Epithelial cell of proximal tubule (primary cell): Measurements from ENCODE around the gene MRAP2. TPM values are rescaled to one million over a fixed set of nuclear protein-coding genes. Genes with fewer than 3 reads are reported as not detected.

Experiments used
- DNase-seq: peaks from one replicate; pipeline ENCODE4 v3.0.0-alpha.2; 2011; ENCODE audit warnings: low read depth
- H3K4me3 ChIP-seq: 2 replicates; pipeline ENCODE4 v1.5.1; 2011; ENCODE audit warnings: low read depth, mild to moderate bottlenecking, low read length
- total RNA-seq: library from RNA; depleted of rRNA; stranded (reverse); fragments of >200 nt; gene quantifications from 2 replicates; pipeline ENCODE4 v1.2.3, GENCODE V29; 2015
- TF ChIP-seq, protein P1 (sequence below): conservative IDR thresholded peaks from 2 replicates; pipeline ENCODE4 v1.5.1; 2012; ENCODE audit warnings: low read depth, mild to moderate bottlenecking, low read length

MRAP2 gene
- total RNA-seq, 1 donor from 2014 or later, result 0.17 TPM

DNA sequence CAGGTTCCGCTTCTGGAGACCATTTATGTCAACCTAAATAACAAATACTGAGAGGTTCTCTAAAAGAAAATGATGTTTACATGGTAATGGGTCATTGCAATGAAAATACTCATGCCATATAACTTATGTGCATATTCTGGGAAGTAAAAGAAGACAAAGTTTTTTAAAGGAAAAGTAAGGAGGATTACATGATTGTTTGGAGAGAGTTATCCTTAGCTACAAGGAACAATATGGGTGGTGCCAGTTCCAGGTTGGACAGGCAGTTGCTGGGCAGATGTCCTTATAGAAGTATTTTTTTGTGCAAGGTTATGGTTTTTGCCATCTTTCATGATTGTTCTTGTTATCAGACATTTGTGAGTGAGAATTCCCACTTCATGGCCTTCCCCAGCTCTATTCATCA, 52.5 kb downstream of the MRAP2 start:
- TF ChIP-seq, protein P1, sequence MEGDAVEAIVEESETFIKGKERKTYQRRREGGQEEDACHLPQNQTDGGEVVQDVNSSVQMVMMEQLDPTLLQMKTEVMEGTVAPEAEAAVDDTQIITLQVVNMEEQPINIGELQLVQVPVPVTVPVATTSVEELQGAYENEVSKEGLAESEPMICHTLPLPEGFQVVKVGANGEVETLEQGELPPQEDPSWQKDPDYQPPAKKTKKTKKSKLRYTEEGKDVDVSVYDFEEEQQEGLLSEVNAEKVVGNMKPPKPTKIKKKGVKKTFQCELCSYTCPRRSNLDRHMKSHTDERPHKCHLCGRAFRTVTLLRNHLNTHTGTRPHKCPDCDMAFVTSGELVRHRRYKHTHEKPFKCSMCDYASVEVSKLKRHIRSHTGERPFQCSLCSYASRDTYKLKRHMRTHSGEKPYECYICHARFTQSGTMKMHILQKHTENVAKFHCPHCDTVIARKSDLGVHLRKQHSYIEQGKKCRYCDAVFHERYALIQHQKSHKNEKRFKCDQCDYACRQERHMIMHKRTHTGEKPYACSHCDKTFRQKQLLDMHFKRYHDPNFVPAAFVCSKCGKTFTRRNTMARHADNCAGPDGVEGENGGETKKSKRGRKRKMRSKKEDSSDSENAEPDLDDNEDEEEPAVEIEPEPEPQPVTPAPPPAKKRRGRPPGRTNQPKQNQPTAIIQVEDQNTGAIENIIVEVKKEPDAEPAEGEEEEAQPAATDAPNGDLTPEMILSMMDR, result no peak
- no peak overlapping the region for H3K4me3 ChIP-seq
- no peak for DNase-seq

- no peak for DNase-seq
- TF ChIP-seq, protein P1, result no peak
- H3K4me3 ChIP-seq, result no peak overlapping the region
These were observed 53.2 kb downstream of the MRAP2 start for GRCh38 chr6:84086545-84087429.

GRCh38 chr6:84089081-84089480, 55.5 kb downstream of the MRAP2 start:
- no peak overlapping the region for H3K4me3 ChIP-seq
- no peak for DNase-seq
- TF ChIP-seq, protein P1, result no peak

DNA sequence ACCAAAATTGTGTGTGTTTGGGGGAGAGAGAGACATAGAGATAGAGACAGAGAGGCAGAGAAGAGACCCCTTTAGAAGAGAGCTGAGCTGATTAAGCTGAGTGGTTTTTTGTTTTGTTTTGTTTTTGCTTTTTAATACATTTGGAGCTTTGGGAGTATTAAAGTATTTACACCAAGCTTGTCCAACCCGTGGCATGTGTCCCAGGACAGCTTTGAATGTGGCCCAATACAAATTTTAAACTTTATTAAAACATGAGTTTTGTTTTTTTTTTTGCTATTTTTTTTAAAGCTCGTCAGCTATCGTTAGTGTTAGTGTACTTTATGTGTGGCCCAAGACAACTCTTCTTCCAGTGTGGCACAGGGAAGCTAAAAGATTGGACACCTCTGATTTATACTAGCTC, 56.0 kb downstream of the MRAP2 start:
- no peak overlapping the region for H3K4me3 ChIP-seq
- TF ChIP-seq, protein P1, result no peak
- DNase-seq, result no peak

DNA sequence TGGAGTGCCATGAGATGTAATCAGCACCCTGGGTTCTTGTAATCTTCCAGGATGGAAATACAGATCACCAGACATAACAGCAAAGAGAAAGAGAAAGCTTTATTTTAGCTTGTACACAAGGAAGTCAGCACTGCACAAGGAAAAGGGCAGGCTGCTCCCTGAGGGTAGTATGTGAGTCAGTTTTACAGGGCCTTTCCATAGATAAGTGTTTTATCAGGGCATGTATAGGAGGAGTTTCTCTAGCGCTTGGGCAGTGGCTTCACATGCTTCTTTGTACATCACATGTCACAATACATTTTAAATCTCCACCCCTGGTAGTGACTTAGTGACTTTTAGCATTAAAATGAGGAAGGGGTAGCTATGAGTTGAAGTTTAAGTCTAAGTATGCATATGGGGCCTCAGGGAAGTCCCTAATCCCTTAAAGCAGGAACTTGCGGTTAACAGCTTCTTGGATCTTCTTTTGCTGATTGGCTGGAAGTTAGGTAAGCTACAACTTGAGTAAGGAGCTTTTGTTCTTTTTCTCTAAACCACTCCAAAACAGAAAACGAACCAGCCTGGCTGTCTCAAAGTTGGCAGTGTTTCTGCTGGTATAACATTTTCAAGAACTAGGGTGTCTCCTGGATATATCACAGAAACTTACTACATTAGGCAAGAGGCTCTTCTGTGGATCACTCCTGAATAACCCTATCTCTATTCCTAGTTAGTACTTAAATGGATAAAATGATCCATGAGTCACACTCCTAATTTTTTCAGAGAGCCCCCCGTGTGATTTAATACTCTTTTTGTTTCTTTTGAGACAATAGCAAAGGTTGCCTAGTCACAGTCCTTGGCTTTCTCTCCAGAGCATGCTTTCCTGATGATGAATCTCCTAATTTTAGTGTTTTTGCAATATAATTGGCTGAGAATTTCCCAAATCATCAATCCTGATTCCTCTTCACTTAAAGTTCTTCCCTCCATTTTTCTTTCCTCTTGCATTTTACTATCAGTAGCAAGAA, 60.2 kb downstream of the MRAP2 start:
- no peak for DNase-seq
- TF ChIP-seq, protein P1, result no peak
- no peak overlapping the region for H3K4me3 ChIP-seq

GRCh38 chr6:84095156-84095555, 61.6 kb downstream of the MRAP2 start:
- no peak overlapping the region for H3K4me3 ChIP-seq
- TF ChIP-seq, protein P1, result no peak
- DNase-seq, result no peak
